Ectodermal cell (in vitro differentiated cells): ENCODE data around the gene LCN15.

Experiments used
- H3K27ac ChIP-seq: 2 replicates; pipeline ENCODE4 v1.7.0; 2013; ENCODE audit warnings: mild to moderate bottlenecking, low read depth, low read length; ENCODE audit not compliant: insufficient read depth, poor library complexity, severe bottlenecking
- H3K27me3 ChIP-seq: 2 replicates; pipeline ENCODE4 v1.7.0; 2013; ENCODE audit warnings: mild to moderate bottlenecking, low read length; ENCODE audit not compliant: insufficient read depth, control insufficient read depth, poor library complexity, severe bottlenecking
- H3K36me3 ChIP-seq: one replicate; pipeline ENCODE4 v1.7.0; 2013; ENCODE audit warnings: low read length; ENCODE audit not compliant: control insufficient read depth, insufficient read depth
- H3K4me1 ChIP-seq: one replicate; pipeline ENCODE4 v1.7.0; 2013; ENCODE audit warnings: low read length; ENCODE audit not compliant: control insufficient read depth, insufficient read depth
- H3K4me3 ChIP-seq: 2 replicates; pipeline ENCODE4 v1.7.0; 2013; ENCODE audit warnings: low read depth, low read length, control low read depth; ENCODE audit not compliant: insufficient read depth
- H3K9me3 ChIP-seq: 2 replicates; pipeline ENCODE4 v1.7.0; 2013; ENCODE audit warnings: mild to moderate bottlenecking, low read length, moderate library complexity; ENCODE audit not compliant: control insufficient read depth
- WGBS, 2 experiments: methylation state at CpG; one replicate each; pipeline ENCODE4 v1.1.7; 2013; ENCODE audit warnings: missing lambda C conversion rate in 2 of 2; 5-methylcytosine and 5-hydroxymethylcytosine counted together

Gene LCN15

GRCh38 chr9:136747161-136748060 is 16.9 kb downstream of the LCN15 start:
- peaks cover 9% of the 10 kb centered on the region for H3K4me1 ChIP-seq
- 92 to 93% methylated on average over 22 of the region's 22 CpGs for WGBS, 2 experiments
- H3K27ac ChIP-seq, result no peak overlapping the region
- H3K4me3 ChIP-seq, result no peak overlapping the region
- no peaks in the 10 kb centered on the region for H3K27me3 ChIP-seq
- no peaks in the 10 kb centered on the region for H3K9me3 ChIP-seq
- H3K36me3 ChIP-seq, result no peaks in the 10 kb centered on the region

DNA sequence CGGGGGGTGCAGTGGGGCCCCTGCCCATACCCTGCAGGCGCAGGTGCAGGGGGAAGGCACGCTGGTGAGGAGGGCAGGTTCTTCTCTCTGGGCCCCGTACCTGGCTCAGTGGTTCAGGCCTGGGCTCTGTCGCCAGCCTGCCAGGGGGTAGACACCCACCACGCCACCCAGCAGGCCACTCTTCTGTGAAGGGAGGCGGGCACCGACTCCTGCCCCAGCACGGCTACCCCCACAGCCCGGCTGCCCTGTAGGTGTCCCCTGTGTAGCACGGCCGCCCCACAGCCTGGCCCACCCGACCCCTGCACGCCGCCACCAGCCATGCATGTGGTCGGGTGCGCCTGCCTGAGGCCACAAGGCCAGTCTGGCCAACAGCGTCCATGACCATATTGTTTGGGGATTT is 17.7 kb downstream of the LCN15 start:
- Histone ChIP-seq H3K4me3 (no peak overlapping the region), H3K4me1 (peaks cover 16% of the 10 kb centered on the region), H3K9me3 (no peaks in the 10 kb centered on the region), H3K27me3 (no peaks in the 10 kb centered on the region), H3K36me3 (no peaks in the 10 kb centered on the region), H3K27ac (no peak overlapping the region)
- WGBS, 2 experiments, result 92 to 93% methylated on average over 18 of the region's 18 CpGs

GRCh38 chr9:136746155-136746490 is 18.2 kb downstream of the LCN15 start:
- Histone ChIP-seq H3K27me3 (no peaks in the 10 kb centered on the region), H3K4me3 (no peak overlapping the region)
- 92 to 94% methylated on average over 10 to 20 of the region's 22 CpGs for WGBS, 2 experiments

DNA sequence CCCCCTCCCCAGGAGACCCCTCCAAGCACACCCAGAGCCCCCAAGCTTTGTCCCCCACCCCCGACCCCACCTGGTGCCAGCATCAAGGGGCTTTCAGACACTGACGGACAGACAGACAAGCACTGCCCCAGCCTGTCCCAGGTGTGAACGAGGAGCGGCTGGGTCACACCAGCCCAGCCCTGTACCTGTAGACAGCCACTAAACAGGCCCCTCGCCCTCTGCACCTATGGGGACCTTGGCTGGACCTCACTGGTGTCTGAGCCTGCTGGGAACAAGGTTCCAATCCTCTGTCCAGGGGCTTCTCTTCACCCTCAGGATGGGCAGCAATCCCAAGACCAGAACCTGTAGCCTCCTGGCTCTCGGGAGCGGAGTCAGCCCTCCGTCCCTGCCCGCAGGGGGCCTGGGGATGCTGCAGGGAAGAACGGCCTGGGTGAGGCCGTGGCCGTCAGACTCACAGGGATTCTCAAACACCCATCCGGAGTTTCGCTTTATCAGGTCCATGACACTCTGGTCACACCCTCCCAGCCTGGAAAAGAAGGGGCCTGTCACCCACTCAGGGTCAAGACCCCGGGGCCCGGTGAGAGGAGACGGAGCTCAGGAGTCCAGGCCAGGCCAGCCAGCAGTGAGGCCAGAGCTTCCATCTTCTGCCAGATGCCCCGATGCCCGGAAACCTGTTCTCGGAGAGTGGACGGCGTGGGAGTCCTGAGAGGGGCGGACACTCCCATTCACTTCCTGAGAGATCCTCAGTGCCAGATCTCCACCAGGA is 18.7 kb downstream of the LCN15 start:
- Histone ChIP-seq H3K4me1 (peaks cover 19% of the 10 kb centered on the region), H3K4me3 (no peak overlapping the region), H3K9me3 (no peaks in the 10 kb centered on the region), H3K27ac (no peak overlapping the region), H3K36me3 (no peaks in the 10 kb centered on the region), H3K27me3 (no peaks in the 10 kb centered on the region)
- 88 to 89% methylated on average over 23 of the region's 23 CpGs for WGBS, 2 experiments

More at GRCh38 chr9:136746155-136746490, 18.2 kb downstream of the LCN15 start:
- Histone ChIP-seq H3K4me1 (peaks cover 19% of the 10 kb centered on the region), H3K27ac (no peak overlapping the region), H3K36me3 (no peaks in the 10 kb centered on the region), H3K9me3 (no peaks in the 10 kb centered on the region)

GRCh38 chr9:136744773-136745172 is 19.5 kb downstream of the LCN15 start:
- Histone ChIP-seq H3K4me1 (peaks cover 19% of the 10 kb centered on the region), H3K9me3 (no peaks in the 10 kb centered on the region), H3K27me3 (no peaks in the 10 kb centered on the region), H3K27ac (no peak overlapping the region), H3K36me3 (no peaks in the 10 kb centered on the region), H3K4me3 (no peak overlapping the region)
- 92 to 93% methylated on average over 18 of the region's 18 CpGs for WGBS, 2 experiments

DNA sequence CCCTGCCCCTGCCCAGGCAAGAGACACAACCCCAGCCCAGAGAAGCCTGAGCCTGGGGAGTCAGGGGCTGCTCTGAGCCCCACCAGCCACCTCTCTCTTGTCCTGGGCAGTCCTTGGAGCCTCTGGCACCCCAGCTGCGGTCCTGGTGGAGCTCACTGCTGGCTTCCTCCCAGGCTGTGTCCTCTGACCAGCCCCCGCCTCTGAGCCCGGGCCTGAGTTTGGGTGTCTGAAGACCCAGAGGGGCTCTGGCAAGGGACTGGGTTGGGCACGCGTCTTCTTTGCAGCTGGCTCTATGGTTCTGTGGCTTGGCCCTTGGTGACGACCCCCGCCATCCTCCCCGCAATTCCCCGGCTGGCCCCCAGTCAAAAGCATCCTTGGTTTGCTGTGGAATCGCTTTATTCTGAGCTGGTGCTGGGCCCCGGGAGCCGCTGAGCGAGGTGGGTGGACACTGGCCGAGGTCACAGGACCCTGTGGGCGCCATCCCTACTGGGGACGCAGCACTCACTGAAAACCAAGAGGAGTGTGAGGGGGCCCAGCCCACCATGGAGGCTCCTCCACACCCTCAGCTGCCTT is 20.6 kb downstream of the LCN15 start:
- Histone ChIP-seq H3K36me3 (no peaks in the 10 kb centered on the region), H3K27me3 (no peaks in the 10 kb centered on the region), H3K9me3 (no peaks in the 10 kb centered on the region), H3K4me3 (no peak overlapping the region), H3K27ac (no peak overlapping the region), H3K4me1 (peaks cover 19% of the 10 kb centered on the region)
- WGBS, 2 experiments, result 93% methylated on average over 16 of the region's 16 CpGs

DNA sequence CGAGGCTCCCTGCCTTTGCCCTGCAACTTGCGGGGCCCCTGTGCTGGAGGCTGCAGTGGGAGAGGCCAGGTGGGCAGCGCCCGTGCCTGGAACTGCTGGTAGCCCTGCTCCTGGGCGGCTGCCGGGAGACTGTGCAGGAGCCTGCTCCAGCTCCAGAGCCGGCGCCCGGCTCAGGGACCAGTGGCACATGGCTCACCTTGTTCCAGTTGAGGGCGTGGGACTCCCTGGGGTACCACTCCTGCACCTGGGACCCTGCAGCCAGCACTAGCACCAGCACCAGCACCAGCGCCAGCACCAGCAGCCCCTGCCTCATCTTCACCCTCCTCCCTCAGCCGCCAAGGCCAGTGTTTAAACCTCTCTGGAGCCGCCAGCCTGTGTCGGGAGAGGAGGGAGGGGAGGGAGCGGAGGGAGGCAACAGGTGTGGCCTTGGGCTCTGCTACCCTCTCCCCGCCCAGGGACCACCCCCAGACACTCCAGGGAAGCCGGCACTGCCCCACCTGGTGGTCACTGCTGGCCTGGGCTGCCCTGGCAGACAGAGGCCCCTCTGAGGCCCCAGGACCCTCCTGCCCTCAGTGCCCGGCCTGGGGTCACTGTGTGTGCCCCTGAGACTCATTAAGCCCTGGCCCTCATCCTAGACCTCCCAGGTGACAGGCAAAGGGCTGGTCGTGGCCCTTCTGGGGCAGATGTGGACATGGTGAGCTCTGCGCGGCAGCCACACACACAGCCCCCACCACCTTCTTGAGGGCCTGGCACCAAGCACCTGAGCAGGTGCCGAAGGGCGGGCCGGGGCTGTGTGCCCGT is 21.5 kb downstream of the LCN15 start, which contains the start of gene LCN10:
TSS of gene LCN10 (minus strand) at position 350 of the 801 bp plus-strand sequence. CDS start at position 313, 37 bp downstream.
- Histone ChIP-seq H3K4me1 (peaks cover 19% of the 10 kb centered on the region), H3K4me3 (no peak within 1 kb of the TSS), H3K27me3 (no peaks in the 10 kb centered on the region), H3K36me3 (no peaks in the 10 kb centered on the region), H3K9me3 (no peaks in the 10 kb centered on the region), H3K27ac (no peak within 1 kb of the TSS)
- WGBS, 2 experiments, result 73 to 77% methylated on average over 25 of the region's 25 CpGs

- Histone ChIP-seq H3K9me3 (no peaks in the 10 kb centered on the region), H3K4me3 (no peak overlapping the region), H3K36me3 (no peaks in the 10 kb centered on the region), H3K4me1 (peaks cover 19% of the 10 kb centered on the region), H3K27ac (no peak overlapping the region), H3K27me3 (no peaks in the 10 kb centered on the region)
- 84 to 85% methylated on average over 32 of the region's 32 CpGs for WGBS, 2 experiments
Observed at GRCh38 chr9:136741883-136742571, 22.3 kb downstream of the LCN15 start.
